Sigmoid colon (tissue), 4 donors: Measurements from ENCODE around the gene MTA3.

Source experiments
- CTCF ChIP-seq, 4 experiments: fragments of 450-650 bp in 3 of 4; fragments of 200-600 bp in 1 of 4; IDR thresholded peaks; one replicate each; pipeline ENCODE4 v1.5.1; 2016 to 2019; ENCODE audit warnings: antibody characterized with exemption in 4 of 4, mild to moderate bottlenecking in 3 of 4, moderate library complexity in 2 of 4
- EP300 ChIP-seq, 4 donors: sonication (generic); formaldehyde crosslinking; IDR thresholded peaks; one replicate each; pipeline ENCODE4 v1.6.1; 2017; ENCODE audit warnings: antibody characterized with exemption in 4 of 4
- POLR2A ChIP-seq, 2 donors: fragments of 450-650 bp; IDR thresholded peaks; one replicate each; pipeline ENCODE4 v1.6.1; 2016; ENCODE audit warnings: antibody characterized with exemption in 2 of 2, mild to moderate bottlenecking in 2 of 2, moderate library complexity in 2 of 2
- POLR2AphosphoS5 ChIP-seq, 4 donors: sonication (generic); formaldehyde crosslinking; IDR thresholded peaks; one replicate each; pipeline ENCODE4 v1.6.1; 2017; ENCODE audit warnings: antibody characterized with exemption in 4 of 4

- no peak for TF ChIP-seq EP300 (IDR thresholded peaks at IDR 0.05)
- TF ChIP-seq POLR2A (IDR thresholded peaks at IDR 0.05), result no peak
- no peak for TF ChIP-seq CTCF (IDR thresholded peaks at IDR 0.05)
- no peak for TF ChIP-seq POLR2AphosphoS5 (IDR thresholded peaks at IDR 0.05)
Measured at GRCh38 chr2:42585779-42586178, 17.3 kb downstream of the MTA3 start.
